Osteocyte (in vitro differentiated cells): ENCODE measurements around the gene PPFIA2. TPM values are rescaled to one million over a fixed set of nuclear protein-coding genes. Genes with fewer than 3 reads are reported as not detected.
"Not testable (repeated sequence)": the region's sequence is repeated elsewhere in the genome, so short reads cannot be mapped to it uniquely, and the experiment has no call there.

Source experiments
- DNase-seq: peaks from one replicate; pipeline ENCODE4 v3.0.0; 2021; ENCODE audit warnings: mixed read lengths; ENCODE audit not compliant: unreplicated experiment; ENCODE audit errors: extremely low spot score
- H3K27ac Mint-ChIP-seq: one replicate; pipeline ENCODE4 v1.8.0; 2021; ENCODE audit warnings: mild to moderate bottlenecking, mixed read lengths; ENCODE audit not compliant: unreplicated experiment
- H3K27me3 Mint-ChIP-seq: one replicate; pipeline ENCODE4 v1.8.0; 2021; ENCODE audit warnings: mixed read lengths; ENCODE audit not compliant: unreplicated experiment
- H3K36me3 Mint-ChIP-seq: one replicate; pipeline ENCODE4 v1.8.0; 2021; ENCODE audit warnings: mixed read lengths; ENCODE audit not compliant: unreplicated experiment
- H3K4me1 Mint-ChIP-seq: one replicate; pipeline ENCODE4 v1.8.0; 2021; ENCODE audit warnings: mixed read lengths; ENCODE audit not compliant: unreplicated experiment
- H3K4me3 Mint-ChIP-seq: one replicate; pipeline ENCODE4 v1.8.0; 2021; ENCODE audit warnings: mild to moderate bottlenecking, moderate library complexity, mixed read lengths; ENCODE audit not compliant: unreplicated experiment
- H3K9me3 Mint-ChIP-seq: one replicate; pipeline ENCODE4 v1.8.0; 2021; ENCODE audit warnings: mixed read lengths; ENCODE audit not compliant: unreplicated experiment
- CTCF ChIP-seq: fragments of 200-600 bp; sonication (generic); IDR thresholded peaks from 2 replicates; pipeline ENCODE4 v1.5.0; 2021; ENCODE audit warnings: antibody characterized with exemption, mild to moderate bottlenecking, moderate library complexity
- total RNA-seq: library from RNA; stranded (reverse); gene quantifications from 2 replicates; pipeline ENCODE4 v1.2.1, GENCODE V29; 2021

The PPFIA2 gene
- total RNA-seq, 1 donor from 2014 or later: 0.67 TPM

- Mint-ChIP-seq H3K27ac (no peak overlapping the region), H3K4me3 (no peak overlapping the region), H3K9me3 (no peaks in the 10 kb centered on the region), H3K36me3 (no peaks in the 10 kb centered on the region), H3K27me3 (peaks cover 17% of the 10 kb centered on the region), H3K4me1 (no peaks in the 10 kb centered on the region)
- TF ChIP-seq CTCF: peak; percentile 35
- no peak for DNase-seq
Observed at GRCh38 chr12:81610955-81611889, 147.9 kb downstream of the PPFIA2 start.

- no peak for TF ChIP-seq CTCF
- no peaks in the 10 kb centered on the region for H3K4me1 Mint-ChIP-seq
- H3K36me3 Mint-ChIP-seq: no peaks in the 10 kb centered on the region
- H3K4me3 Mint-ChIP-seq: no peak overlapping the region
- DNase-seq: no peak
- H3K27me3 Mint-ChIP-seq: peaks cover 11% of the 10 kb centered on the region
- no peaks in the 10 kb centered on the region for H3K9me3 Mint-ChIP-seq
- H3K27ac Mint-ChIP-seq: no peak overlapping the region
Observed at GRCh38 chr12:81597928-81598604, 161.1 kb downstream of the PPFIA2 start.

- no peak overlapping the region for H3K4me3 Mint-ChIP-seq
- H3K4me1 Mint-ChIP-seq: no peaks in the 10 kb centered on the region
- TF ChIP-seq CTCF: no peak
Observed at GRCh38 chr12:81596558-81596957, 162.6 kb downstream of the PPFIA2 start.

GRCh38 chr12:81591256-81591655, 167.9 kb downstream of the PPFIA2 start:
- H3K4me3 Mint-ChIP-seq: no peak overlapping the region
- no peaks in the 10 kb centered on the region for H3K4me1 Mint-ChIP-seq
- no peaks in the 10 kb centered on the region for H3K27me3 Mint-ChIP-seq
- H3K27ac Mint-ChIP-seq: no peak overlapping the region
- no peaks in the 10 kb centered on the region for H3K36me3 Mint-ChIP-seq
- no peak for TF ChIP-seq CTCF
- no peak for DNase-seq
- H3K9me3 Mint-ChIP-seq: peaks cover 7% of the 10 kb centered on the region

More at GRCh38 chr12:81596558-81596957, 162.6 kb downstream of the PPFIA2 start:
- no peak for DNase-seq
- no peak overlapping the region for H3K27ac Mint-ChIP-seq
- H3K36me3 Mint-ChIP-seq: no peaks in the 10 kb centered on the region
- H3K27me3 Mint-ChIP-seq: peaks cover 11% of the 10 kb centered on the region
- no peaks in the 10 kb centered on the region for H3K9me3 Mint-ChIP-seq

- not testable (repeated sequence) for H3K27me3 Mint-ChIP-seq, H3K9me3 Mint-ChIP-seq, H3K36me3 Mint-ChIP-seq, H3K4me3 Mint-ChIP-seq, H3K27ac Mint-ChIP-seq, DNase-seq, H3K4me1 Mint-ChIP-seq
Observed at GRCh38 chr12:81590703-81591102, 168.4 kb downstream of the PPFIA2 start.
